ENCODE measurements around the gene TAS1R3. TPM values are rescaled to one million over a fixed set of nuclear protein-coding genes. Genes with fewer than 3 reads are reported as not detected.

TAS1R3 gene
- total RNA-seq, 1 donor from 2014 or later: 0.49 TPM

GRCh38 chr1:1293263-1294249 lies 37.5 kb upstream of the TAS1R3 start:
- DNase-seq (ENCODE audit: low spot score): no peak
- intact Hi-C loops (cut with DNase I): loop anchor here (5.0 kb wide), 1 partner anchor 171 kb away; no protein-coding TSS in a partner anchor
- no peak for ATAC-seq

- DNase-seq (ENCODE audit: low spot score) (no peak), ATAC-seq (no peak)
- intact Hi-C loops (cut with DNase I): loop anchor here (5.0 kb wide), 1 partner anchor 172 kb away; no protein-coding TSS in a partner anchor
Measured at GRCh38 chr1:1294250-1294890, 36.7 kb upstream of the TAS1R3 start.

- no peak for ATAC-seq
- intact Hi-C loops (cut with DNase I): no loop called here
- no peak for DNase-seq (ENCODE audit: low spot score)
Measured at GRCh38 chr1:1295154-1295923, 35.7 kb upstream of the TAS1R3 start.

GRCh38 chr1:1296070-1297061 lies 34.7 kb upstream of the TAS1R3 start:
- DNase-seq (ENCODE audit: low spot score) (no peak), ATAC-seq (no peak)
- intact Hi-C loops (cut with DNase I): no loop called here

GRCh38 chr1:1297802-1298424 lies 33.2 kb upstream of the TAS1R3 start:
- intact Hi-C loops (cut with DNase I): no loop called here
- no peak for ATAC-seq
- DNase-seq (ENCODE audit: low spot score): no peak

- ATAC-seq: peak; percentile 4
- no peak for DNase-seq (ENCODE audit: low spot score)
- intact Hi-C loops (cut with DNase I): no loop called here
Measured at GRCh38 chr1:1298861-1299685, 32.0 kb upstream of the TAS1R3 start.

GRCh38 chr1:1299686-1300351 lies 31.3 kb upstream of the TAS1R3 start:
- ATAC-seq (no peak), DNase-seq (ENCODE audit: low spot score) (no peak)
- intact Hi-C loops (cut with DNase I): no loop called here

GRCh38 chr1:1300352-1300739 lies 30.7 kb upstream of the TAS1R3 start:
- intact Hi-C loops (cut with DNase I): no loop called here
- no peak for ATAC-seq
- no peak for DNase-seq (ENCODE audit: low spot score)

- intact Hi-C loops (cut with DNase I): no loop called here
- ATAC-seq (no peak), DNase-seq (ENCODE audit: low spot score) (no peak)
Measured at GRCh38 chr1:1302006-1302430, 29.1 kb upstream of the TAS1R3 start.

GRCh38 chr1:1302951-1303509 lies 28.1 kb upstream of the TAS1R3 start:
- no peak for ATAC-seq
- intact Hi-C loops (cut with DNase I): no loop called here
- DNase-seq (ENCODE audit: low spot score): no peak

- intact Hi-C loops (cut with DNase I): no loop called here
- ATAC-seq: no peak
Measured at GRCh38 chr1:1303736-1304135, 27.3 kb upstream of the TAS1R3 start.

GRCh38 chr1:1304331-1305299 lies 26.5 kb upstream of the TAS1R3 start:
- DNase-seq (ENCODE audit: low spot score): peak; percentile 87
- ATAC-seq: peak; percentile 63
- intact Hi-C loops (cut with DNase I): no loop called here

More at GRCh38 chr1:1303736-1304135, 27.3 kb upstream of the TAS1R3 start:
- DNase-seq (ENCODE audit: low spot score): no peak

- peak; percentile 85 for DNase-seq (ENCODE audit: low spot score)
- peak; percentile 67 for ATAC-seq
- intact Hi-C loops (cut with DNase I): no loop called here
Measured at GRCh38 chr1:1305300-1306069, 25.6 kb upstream of the TAS1R3 start.

GRCh38 chr1:1306070-1306660 lies 24.9 kb upstream of the TAS1R3 start:
- ATAC-seq (no peak), DNase-seq (ENCODE audit: low spot score) (no peak)
- intact Hi-C loops (cut with DNase I): no loop called here

Measured in sciatic nerve (tissue), 2 donors.